Parathyroid adenoma (tissue), 2 donors: ENCODE data around the gene ATP6V1D.

Source experiments
- H2AFZ ChIP-seq: fragments of 300-600 bp; sonication (generic); one replicate; pipeline ENCODE4 v1.7.0; 2017; ENCODE audit warnings: antibody characterized with exemption, mild to moderate bottlenecking
- H3K27ac ChIP-seq: fragments of 300-600 bp; sonication (generic); one replicate; pipeline ENCODE4 v1.7.0; 2017
- H3K27me3 ChIP-seq: fragments of 300-600 bp; sonication (generic); one replicate; pipeline ENCODE4 v1.7.0; 2017; ENCODE audit warnings: low read length; ENCODE audit not compliant: control insufficient read depth, insufficient read depth
- H3K36me3 ChIP-seq: fragments of 300-600 bp; sonication (generic); one replicate; pipeline ENCODE4 v1.7.0; 2017; ENCODE audit warnings: low read length; ENCODE audit not compliant: control insufficient read depth, insufficient read depth
- H3K4me1 ChIP-seq: fragments of 300-600 bp; sonication (generic); one replicate; pipeline ENCODE4 v1.7.0; 2017; ENCODE audit warnings: control low read depth
- H3K4me2 ChIP-seq: fragments of 300-600 bp; sonication (generic); one replicate; pipeline ENCODE4 v1.7.0; 2017; ENCODE audit warnings: low read length
- H3K4me3 ChIP-seq: fragments of 300-600 bp; sonication (generic); one replicate; pipeline ENCODE4 v1.7.0; 2017; ENCODE audit warnings: low read depth, low read length
- H3K79me2 ChIP-seq: fragments of 300-600 bp; sonication (generic); one replicate; pipeline ENCODE4 v1.7.0; 2017; ENCODE audit warnings: control low read depth
- H3K9ac ChIP-seq: fragments of 300-600 bp; sonication (generic); one replicate; pipeline ENCODE4 v1.7.0; 2017; ENCODE audit warnings: mild to moderate bottlenecking
- H3K9me3 ChIP-seq: fragments of 300-600 bp; sonication (generic); one replicate; pipeline ENCODE4 v1.7.0; 2017; ENCODE audit warnings: low read length; ENCODE audit not compliant: control insufficient read depth
- CTCF ChIP-seq: fragments of 300-600 bp; sonication (generic); IDR thresholded peaks from one replicate; pipeline ENCODE4 v1.7.0; 2017; ENCODE audit warnings: antibody characterized with exemption, mild to moderate bottlenecking
- donor health status: primary hyperparathyroidism.

Gene ATP6V1D

DNA sequence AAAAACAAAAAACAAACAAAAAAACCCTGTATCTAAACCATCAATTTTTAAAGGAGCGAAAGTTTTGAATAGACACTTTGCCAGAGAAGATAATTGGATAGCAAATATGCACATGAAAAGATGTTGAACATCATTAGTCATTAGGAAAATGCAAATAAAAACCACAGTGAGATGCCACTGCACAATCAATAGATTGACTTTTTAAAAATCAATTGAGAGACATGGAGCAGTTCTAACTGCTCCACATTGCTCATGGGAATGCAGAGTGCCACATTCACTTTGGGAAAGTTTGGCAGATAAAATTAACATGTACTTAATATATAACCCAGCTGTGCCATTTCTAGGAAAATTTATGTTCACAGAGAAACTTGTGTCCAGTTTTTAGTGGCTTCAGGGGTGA is 13.2 kb upstream of the ATP6V1D start:
- peaks cover 8% of the 10 kb centered on the region for H3K79me2 ChIP-seq
- no peak overlapping the region for H3K4me3 ChIP-seq
- no peak overlapping the region for H2AFZ ChIP-seq
- no peaks in the 10 kb centered on the region for H3K9me3 ChIP-seq
- no peak overlapping the region for H3K4me2 ChIP-seq
- H3K9ac ChIP-seq: no peak overlapping the region
- H3K36me3 ChIP-seq: no peaks in the 10 kb centered on the region
- no peaks in the 10 kb centered on the region for H3K4me1 ChIP-seq
- no peaks in the 10 kb centered on the region for H3K27me3 ChIP-seq
- H3K27ac ChIP-seq: no peak overlapping the region
- TF ChIP-seq CTCF: no peak

DNA sequence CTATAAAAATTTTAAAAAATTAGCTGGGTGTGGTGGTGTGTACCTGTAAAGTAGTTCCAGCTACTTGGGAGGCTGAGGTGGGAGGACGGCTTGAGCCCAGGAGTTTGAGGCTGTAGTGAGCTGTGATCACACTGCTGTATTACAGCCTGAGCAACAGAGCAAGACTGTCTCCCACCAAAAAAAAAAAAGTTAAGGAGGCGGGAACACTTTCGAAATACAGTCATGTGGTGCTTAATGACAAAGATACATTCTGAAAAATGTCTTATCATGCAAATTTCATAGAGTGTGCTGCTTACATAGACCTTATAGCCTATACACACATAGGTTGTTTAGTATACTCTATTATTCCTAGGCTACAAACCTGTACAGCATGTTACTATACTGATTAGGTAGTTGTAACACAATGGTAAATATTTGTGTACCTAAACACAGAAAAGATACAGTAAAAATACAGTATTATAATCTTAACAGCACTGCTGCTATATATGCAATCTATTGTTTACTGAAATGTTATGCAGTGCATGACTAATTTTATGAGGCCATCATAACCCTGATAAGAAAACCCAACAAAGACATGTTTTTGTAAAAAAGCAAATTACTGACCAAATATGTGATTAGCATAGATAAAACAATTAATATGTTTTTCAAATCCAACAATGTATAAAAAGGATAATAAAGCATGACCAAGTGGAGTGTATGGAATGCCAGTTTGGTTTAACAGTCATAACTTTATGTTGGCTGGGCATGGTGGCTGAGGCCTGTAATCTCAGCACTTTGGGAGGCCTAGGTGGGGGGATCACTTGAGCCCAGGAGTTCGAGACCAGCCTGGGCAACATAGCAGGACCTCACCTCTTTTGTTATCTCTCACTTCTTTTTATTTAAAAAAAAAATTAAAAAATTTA is 11.9 kb upstream of the ATP6V1D start:
- H3K36me3 ChIP-seq: no peaks in the 10 kb centered on the region
- H3K4me2 ChIP-seq: no peak overlapping the region
- peaks cover 20% of the 10 kb centered on the region for H3K79me2 ChIP-seq
- no peak overlapping the region for H3K9ac ChIP-seq
- no peak overlapping the region for H3K4me3 ChIP-seq
- H3K9me3 ChIP-seq: no peaks in the 10 kb centered on the region
- no peak for TF ChIP-seq CTCF
- no peak overlapping the region for H2AFZ ChIP-seq
- no peaks in the 10 kb centered on the region for H3K27me3 ChIP-seq
- no peak overlapping the region for H3K27ac ChIP-seq
- no peaks in the 10 kb centered on the region for H3K4me1 ChIP-seq

- no peaks in the 10 kb centered on the region for H3K9me3 ChIP-seq
- H3K9ac ChIP-seq: no peak overlapping the region
- no peak overlapping the region for H2AFZ ChIP-seq
- TF ChIP-seq CTCF: no peak
- H3K4me2 ChIP-seq: no peak overlapping the region
- H3K4me1 ChIP-seq: no peaks in the 10 kb centered on the region
- H3K27ac ChIP-seq: no peak overlapping the region
- no peaks in the 10 kb centered on the region for H3K36me3 ChIP-seq
- H3K27me3 ChIP-seq: no peaks in the 10 kb centered on the region
- H3K4me3 ChIP-seq: no peak overlapping the region
- H3K79me2 ChIP-seq: peaks cover 25% of the 10 kb centered on the region
Observed at GRCh38 chr14:67370830-67371229, 11.2 kb upstream of the ATP6V1D start.

DNA sequence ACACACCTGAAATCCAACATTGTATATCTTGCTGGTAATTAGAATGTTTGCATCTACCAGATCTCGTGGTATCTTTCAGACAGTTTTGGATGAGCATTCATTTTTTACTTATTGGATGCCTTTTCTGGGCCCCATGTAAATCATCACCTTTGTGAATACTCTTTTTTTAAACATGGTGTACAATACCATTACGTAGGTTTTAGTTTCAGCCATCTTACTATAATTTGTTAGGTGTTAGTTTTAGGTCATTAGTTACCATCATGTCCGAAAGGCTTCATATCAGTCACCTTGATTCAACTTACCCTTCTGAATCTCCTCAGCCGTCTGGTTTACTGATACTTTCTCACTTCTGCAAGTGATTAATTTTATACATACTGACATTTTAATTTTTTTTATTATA is 5.9 kb upstream of the ATP6V1D start:
- Histone ChIP-seq H3K9me3 (no peaks in the 10 kb centered on the region), H3K27me3 (no peaks in the 10 kb centered on the region), H3K4me2 (no peak overlapping the region), H3K79me2 (peaks cover 43% of the 10 kb centered on the region), H3K9ac (no peak overlapping the region), H3K36me3 (no peaks in the 10 kb centered on the region), H2AFZ (no peak overlapping the region), H3K4me3 (no peak overlapping the region), H3K27ac (no peak overlapping the region), H3K4me1 (no peaks in the 10 kb centered on the region)
- no peak for TF ChIP-seq CTCF
